HG03039 (cell line): ENCODE results near the gene TRIM31.
"Not testable (repeated sequence)": the region's sequence is repeated elsewhere in the genome, so short reads cannot be mapped to it uniquely, and the experiment has no call there.

Experiments
- ATAC-seq: cut with Tn5 transposase; IDR thresholded peaks from one replicate; pipeline ENCODE4 v1.9.1; 2021; ENCODE audit warnings: mild to moderate bottlenecking, moderate library complexity; ENCODE audit not compliant: unreplicated experiment

Gene TRIM31

DNA sequence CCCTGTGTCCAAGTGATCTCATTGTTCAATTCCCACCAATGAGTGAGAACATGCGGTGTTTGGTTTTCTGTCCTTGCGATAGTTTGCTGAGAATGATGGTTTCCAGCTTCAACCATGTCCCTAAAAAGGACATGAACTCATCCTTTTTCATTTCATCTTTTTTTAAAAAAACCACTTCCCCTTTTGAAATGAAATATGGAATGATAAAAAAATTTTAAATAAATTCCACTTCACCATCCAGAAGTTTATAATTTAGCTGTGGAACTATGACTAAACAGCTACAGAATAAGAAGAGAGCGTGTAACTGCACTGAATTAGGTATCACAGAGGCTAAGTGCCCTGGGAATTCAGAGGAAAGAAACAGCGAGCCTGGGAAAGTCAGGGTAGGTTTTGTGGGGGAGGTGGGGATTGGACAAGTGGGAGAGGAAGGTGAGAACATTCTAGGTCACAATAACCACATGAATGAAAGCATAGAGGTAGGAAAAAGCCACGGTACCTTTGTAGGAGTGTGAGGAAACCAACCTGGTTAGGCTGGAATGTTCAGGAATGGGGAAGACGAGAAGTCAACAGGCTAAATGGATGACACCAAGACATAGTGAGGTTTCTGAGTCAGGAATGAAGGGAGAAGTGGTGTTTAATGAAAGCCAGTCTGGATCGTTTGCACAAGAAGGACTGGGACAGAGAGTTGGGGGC is 37.1 kb upstream of the TRIM31 start:
- no peak for ATAC-seq

DNA sequence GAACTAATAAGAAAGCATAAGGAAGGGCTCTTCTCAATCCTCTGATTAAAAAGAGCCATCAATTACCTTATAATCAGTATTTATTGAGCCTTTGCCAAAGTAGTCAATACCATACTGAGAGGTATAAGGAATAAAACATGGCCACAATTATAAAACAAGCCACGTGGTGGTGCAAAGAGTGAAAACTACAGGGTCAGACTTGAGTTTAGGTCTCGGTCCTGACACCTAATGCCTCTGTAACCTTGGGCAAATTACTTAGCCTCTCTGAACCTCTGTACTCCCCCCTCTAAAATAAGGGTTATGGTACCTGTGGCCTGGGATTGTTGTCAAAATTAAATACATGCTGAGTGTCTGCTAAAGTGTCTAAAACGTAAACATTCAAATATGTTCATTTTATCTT is 36.3 kb upstream of the TRIM31 start:
- ATAC-seq, result no peak

- ATAC-seq, result no peak
Observed at GRCh38 chr6:30147096-30147495, 34.2 kb upstream of the TRIM31 start.

DNA sequence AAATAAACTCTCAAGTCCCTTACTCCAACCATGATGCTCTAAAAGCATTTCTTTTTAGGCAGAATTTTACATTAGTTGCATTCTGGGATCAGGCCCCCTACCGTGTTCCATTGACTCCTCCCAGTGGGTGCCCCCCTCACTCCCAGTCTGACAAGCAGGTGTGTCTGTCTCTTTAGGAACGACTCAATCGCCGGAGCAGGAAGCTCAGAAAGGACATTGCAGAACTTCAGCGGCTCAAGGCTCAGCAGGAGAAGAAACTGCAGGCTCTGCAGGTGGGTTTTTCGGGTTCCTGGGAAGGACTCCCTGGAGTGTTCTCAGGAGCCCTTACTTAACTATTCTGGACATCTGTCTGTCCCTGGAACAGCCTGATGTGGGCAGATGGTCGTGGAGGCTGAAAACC is 32.9 kb upstream of the TRIM31 start:
- ATAC-seq, result no peak

- ATAC-seq, result no peak
Observed at GRCh38 chr6:30144811-30145210, 31.9 kb upstream of the TRIM31 start.

DNA sequence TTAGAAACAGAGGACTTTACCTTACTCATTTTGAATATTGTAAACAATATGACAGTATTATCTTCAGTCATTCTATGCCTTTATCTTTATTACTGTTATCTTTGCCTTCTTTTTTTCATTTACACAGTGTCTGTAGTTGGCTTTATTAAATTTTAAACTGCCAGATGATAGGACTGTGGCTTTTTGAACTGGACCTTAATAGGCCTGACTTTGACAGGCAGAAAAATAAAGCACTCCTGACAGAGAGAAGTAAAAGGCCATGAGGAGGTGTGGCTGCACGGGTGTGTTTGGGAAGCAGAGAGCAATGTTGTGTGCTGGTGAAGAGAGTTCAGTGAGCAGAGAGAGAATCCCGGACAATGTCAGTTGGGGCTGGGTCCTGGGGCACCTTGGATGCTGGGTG is 30.9 kb upstream of the TRIM31 start:
- ATAC-seq, result no peak

DNA sequence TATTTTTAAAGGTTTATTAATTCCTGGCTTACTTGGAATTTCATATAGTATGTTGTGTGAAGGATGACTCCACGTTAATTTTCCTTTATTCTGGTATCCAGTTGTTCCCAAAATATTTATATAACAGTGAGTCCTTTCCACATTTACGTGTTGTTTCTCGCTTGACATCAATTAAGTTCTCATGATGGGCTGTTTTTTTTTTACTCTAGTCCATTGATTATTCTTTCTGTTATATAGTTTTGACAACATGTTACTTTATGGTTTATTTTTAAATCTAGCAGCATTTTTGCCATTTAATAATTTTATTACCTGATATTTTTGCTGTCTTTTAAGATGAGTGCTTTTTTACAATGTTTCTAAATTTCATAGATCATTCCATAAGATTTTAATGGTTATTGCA is 29.8 kb upstream of the TRIM31 start:
- no peak for ATAC-seq

DNA sequence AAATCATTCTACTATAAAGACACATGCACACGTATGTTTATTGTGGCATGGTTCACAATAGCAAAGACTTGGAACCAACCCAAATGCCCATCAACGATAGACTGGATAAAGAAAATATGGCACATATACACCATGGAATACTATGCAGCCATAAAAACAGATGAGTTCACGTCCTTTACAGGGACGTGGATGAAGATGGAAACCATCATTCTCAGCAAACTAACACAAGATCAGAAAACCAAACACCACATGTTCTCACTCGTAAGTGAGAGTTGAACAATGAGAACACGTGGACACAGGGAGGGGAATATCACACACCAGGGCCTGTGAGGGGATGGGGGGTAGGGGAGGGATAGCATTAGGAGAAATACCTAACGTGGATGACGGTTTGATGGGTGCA is 27.4 kb upstream of the TRIM31 start:
- ATAC-seq, result not testable (repeated sequence)

GRCh38 chr6:30136570-30137286 is 23.8 kb upstream of the TRIM31 start:
- no peak for ATAC-seq

DNA sequence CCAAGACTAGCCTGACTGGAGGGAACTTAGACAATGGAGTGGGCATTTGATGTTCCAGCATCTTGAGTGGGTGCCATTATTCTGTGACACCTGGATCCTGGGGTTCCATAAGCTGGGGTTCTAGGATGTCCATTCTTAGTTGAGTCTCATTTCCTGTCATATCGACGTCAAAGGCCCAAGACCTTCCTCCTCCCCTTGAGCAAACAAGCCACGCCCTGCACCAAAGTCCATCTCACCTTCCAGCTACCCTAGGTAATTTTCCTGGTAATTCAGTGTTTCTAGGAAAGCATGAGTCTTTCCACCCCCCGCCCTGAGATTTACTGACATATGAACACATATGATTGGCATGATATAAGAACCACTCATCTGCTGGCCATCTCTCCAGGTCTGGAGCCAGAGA is 22.9 kb upstream of the TRIM31 start, which contains the start of gene TRIM40:
Gene TRIM40, plus strand, starts transcription at position 384 of the 400 bp plus-strand sequence. CDS start 897 bp downstream, outside the sequence.
- ATAC-seq, result no peak

DNA sequence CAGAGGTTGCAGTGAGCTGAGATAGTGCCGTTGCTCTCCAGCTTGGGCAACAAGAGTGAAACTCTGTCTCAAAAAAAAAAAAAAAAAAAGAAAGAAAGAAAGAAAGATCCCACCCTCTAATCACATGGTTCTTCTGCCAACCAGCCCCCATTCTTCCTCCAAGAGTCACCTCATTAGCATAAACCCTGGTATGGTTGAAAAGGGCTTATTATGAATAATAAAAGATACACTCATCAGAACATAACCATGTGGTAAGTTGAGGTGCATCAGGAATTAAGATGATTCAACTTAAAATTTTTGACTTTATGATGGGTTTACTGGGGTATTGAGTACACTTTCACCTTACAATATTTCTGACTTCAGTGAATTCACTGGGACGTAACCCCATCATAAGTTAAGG is 22.3 kb upstream of the TRIM31 start:
- ATAC-seq, result no peak

- ATAC-seq, result no peak
Observed at GRCh38 chr6:30131947-30132497, 19.1 kb upstream of the TRIM31 start.

GRCh38 chr6:30130887-30131862 is 18.3 kb upstream of the TRIM31 start:
- no peak for ATAC-seq

GRCh38 chr6:30130179-30130679 is 17.3 kb upstream of the TRIM31 start:
- ATAC-seq, result no peak

- no peak for ATAC-seq
Observed at GRCh38 chr6:30129265-30130178, 16.6 kb upstream of the TRIM31 start.

- no peak for ATAC-seq
Observed at GRCh38 chr6:30127238-30128093, 14.6 kb upstream of the TRIM31 start.

DNA sequence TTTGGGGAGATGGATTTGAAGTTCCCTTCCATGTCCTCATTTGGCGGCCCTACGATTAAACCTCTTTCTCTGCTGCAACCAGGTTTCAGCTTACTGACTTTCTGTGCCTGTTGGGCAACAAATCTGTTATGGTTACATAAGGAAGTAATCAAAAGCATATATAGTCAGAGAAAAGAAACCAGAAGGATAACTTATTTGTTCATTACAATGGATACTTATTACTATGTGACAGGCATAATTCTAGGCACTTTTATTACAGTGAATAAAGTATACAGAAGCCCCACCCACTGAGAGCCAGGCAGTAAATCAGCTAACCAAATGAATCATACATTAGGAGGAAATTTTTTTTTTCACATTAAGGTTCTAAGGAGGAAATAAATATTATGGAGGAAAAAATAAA is 9.6 kb upstream of the TRIM31 start:
- ATAC-seq, result no peak

GRCh38 chr6:30121446-30122366 is 8.8 kb upstream of the TRIM31 start:
- ATAC-seq, result no peak
